Activated T-helper 1 cell treated with anti-CD3 and anti-CD28 coated beads, Interleukin-2, amount 50 U/mL, for 16 hours (primary cell): ENCODE data around the gene PTK7.

ENCODE experiments used
- DNase-seq, 2 donors: peaks; one replicate each; pipeline ENCODE4 v3.0.0-alpha.2; 2020; ENCODE audit warnings: low read depth in 1 of 2, low spot score in 1 of 2

Gene PTK7

DNA sequence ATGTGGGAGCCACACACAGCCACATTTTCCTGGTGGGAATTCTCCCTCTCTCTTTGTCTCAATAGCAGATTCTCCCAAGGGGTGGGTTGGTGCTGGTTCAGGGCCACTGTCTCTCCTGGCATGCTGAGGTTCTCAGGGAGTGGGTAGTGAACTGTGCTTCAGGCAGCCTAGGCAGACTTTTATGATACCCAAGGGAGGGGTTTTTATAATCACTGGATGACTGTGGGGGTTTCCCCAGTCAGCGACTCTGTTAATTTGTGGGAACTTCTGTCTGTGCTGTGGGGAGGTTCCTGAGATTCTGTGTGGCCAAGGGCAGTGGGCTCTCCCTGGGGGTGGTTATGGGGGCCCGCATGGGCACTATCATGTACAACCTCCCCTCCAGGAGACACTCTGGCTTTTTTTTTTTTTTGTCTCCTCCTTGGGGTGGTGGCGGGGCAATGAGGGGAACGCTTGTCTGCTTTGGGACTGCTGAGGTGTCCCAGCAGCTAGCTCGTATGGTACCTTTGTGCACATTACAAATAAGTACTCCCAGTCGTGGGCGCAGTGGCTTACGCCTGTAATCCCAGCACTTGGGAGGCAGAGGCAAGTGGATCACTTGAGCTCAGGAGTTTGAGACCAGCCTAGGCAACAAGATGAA is 10.0 kb downstream of the PTK7 start:
- DNase-seq, result no peak

GRCh38 chr6:43088654-43089056 is 12.5 kb downstream of the PTK7 start:
- DNase-seq, result no peak

DNA sequence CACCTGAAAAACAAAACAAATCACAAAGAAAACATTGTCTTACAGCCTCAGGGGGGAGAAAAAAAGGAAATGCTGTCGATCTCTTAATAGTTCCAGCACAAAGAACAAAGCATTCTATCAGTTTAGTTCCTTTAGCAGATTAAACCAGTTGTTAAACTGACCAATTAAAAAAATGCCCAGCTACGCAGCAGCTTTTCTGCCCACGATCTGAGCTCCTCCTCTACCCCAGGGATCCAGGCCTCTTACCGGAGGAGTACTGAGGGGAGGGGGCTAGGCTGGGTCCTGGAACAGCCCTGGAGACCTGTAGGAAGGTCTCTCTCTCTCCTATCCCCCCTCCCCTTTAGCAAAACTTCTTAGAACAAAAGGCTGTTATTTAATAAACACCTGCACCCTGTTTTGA is 13.4 kb downstream of the PTK7 start:
- DNase-seq, result no peak

- no peak for DNase-seq
Measured at GRCh38 chr6:43089874-43090558, 13.9 kb downstream of the PTK7 start.

GRCh38 chr6:43090559-43090956 is 14.4 kb downstream of the PTK7 start:
- no peak for DNase-seq

GRCh38 chr6:43091020-43091419 is 14.9 kb downstream of the PTK7 start:
- no peak for DNase-seq

GRCh38 chr6:43091436-43091991 is 15.4 kb downstream of the PTK7 start:
- DNase-seq, result no peak

DNA sequence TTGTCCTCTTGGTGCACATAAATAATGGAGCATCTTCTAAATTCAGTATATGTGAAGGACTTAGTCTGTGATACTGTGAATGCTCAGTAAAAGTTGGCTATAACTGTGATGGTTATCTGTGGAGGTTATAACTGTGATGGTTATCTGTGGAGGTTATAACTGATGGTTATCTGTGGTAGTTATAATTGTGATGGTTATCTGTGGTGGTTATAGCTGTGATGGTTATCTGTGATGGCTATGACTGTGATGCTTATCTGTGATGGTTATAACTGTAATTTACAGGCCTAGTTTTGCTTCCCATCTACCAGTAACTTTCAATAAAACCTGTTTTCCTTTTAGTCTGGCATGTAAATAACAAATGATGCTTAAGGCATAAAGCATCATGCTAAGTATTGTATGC is 16.5 kb downstream of the PTK7 start:
- DNase-seq, result no peak

DNA sequence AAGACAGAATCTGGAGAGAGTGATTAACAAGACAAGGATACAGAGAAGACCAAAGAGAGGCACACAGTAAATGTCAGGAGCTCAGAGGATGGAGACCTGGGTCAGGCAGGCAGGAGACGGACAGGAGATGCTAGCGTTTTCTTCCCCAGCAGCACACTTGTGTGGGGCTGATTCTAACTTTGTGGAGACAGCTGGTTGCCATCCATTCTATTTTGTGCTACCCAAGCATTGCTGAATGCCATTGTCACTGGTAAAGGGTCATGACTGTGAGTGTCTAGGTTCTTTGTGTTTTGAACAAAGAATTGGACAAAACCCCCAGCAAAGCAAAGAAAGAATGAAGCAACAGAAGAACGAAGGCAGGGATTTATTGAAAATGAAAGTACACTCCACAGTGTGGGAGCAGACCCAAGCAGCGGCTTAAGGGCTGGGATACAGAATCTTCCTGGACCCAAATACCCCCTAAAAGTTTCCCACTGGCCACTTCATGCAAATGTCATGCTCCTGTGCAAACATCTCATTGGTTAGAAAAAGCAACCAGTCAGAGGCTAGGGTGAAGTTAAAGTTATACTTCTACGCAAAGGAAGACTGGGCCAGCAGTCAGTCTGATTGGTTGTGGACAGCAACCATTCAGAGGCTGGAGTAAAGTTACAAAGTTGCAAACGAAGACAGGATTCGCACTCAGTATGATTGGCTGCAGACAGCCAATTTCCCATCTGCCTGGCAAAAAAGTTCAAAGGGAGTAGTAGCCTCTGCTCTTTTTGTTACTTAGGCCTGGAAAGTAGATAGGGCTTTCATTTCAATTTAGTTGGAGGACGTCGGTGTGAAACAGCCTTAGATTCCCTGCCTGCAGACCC is 17.5 kb downstream of the PTK7 start:
- no peak for DNase-seq

- DNase-seq, result no peak
Measured at GRCh38 chr6:43095939-43096338, 19.8 kb downstream of the PTK7 start.

GRCh38 chr6:43096451-43097097 is 20.5 kb downstream of the PTK7 start:
- DNase-seq, result no peak

- no peak for DNase-seq
Measured at GRCh38 chr6:43097098-43097489, 21.0 kb downstream of the PTK7 start.

DNA sequence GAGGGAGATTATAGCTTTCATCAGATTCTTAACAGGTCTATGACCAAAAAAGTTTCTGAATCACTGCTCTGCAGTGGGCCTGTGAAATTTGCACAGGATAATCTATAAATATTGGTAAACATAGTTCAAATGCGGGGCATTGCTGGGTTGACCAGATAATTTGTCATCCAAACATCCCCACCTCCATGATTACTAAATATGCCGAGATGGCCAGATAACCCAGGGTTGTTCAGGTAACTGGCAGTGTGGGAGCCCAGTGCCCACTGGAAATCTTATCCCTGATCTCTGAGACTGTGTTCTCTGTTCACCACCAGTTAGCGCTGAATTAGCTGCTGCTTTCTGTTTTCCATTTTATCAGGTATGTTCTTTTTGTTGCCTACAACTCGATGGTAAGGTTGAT is 21.4 kb downstream of the PTK7 start:
- DNase-seq, result no peak

DNA sequence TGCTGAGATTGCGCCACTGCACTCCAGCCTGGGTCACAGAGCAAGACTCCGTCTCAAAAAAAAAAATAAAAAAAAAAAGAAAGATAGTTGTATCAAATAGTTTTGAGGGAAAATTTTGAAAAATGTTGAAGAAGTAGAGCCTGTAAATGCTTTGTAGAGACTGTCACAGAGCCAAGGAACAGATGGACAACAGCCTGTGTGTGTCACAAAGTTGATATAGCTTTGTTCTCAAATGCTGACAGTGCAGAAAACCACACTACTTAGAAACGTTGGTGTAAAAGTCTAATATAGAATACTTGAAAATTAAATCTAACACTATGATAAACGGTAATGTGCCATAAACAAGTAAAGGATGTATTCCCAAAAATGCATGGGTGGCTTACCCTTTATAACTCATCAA is 25.4 kb downstream of the PTK7 start:
- DNase-seq, result no peak

DNA sequence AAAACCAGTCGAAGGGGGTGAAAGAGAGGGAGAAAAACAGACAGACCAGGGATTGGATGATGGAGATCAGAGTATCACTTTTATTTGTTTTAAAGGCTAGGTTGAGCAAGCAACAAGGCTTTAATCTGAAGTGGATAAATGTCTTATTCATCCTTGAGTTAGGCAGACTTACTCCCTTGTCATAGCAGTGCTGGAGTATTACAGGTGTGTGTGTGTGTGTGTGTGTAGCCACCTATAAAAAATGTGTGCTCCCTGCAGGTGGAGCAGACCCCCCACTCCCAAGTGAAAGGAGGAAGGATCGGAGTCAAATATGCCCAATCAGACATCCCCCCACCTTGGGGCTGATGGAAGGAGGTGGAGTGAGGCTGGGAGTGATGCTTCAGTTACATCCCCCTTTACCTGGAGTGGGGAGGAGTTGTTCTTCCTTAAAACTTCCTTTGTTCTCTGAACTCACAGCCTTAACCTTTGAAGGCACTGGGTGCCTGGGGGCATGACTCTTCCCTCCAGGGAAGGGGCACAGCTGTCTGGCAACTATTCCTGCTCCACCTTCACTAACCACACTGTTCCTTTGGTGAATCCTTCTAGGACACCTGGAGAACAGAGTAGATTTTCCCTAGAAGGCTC is 27.3 kb downstream of the PTK7 start:
- no peak for DNase-seq

GRCh38 chr6:43105538-43106222 is 29.6 kb downstream of the PTK7 start:
- DNase-seq, result no peak

DNA sequence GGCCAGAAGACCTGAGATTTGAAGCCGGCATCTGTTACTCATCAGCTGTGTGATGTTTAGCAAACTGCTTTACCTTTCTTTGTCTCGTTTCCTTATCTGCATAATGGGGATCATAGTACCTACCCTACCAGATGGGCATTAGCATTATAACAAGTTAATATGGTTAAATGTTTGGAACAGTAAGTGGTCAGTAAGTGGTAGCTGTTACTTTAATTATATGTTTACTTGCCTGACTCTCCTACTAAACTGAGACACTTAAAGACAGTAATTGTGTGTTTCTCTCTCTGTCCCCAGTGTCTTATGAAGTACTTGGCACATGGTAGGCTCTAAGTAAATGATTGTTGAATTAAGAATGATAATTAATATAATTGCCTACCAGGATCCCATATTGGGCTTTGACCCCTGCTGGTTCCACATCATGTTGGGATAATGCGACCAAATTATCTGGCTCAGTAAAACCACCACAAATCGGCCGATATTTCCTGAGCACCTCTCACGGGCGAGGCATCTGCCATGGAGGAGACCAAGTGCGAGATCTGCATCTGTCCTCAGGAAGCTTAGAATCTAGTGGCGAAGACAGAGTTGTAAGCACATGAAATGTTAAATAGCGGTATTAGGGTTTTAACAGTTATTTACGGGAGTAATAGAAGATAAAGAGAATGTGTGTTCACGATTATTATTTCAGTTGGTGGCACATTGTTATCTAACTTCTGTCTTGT is 31.4 kb downstream of the PTK7 start:
- DNase-seq, result no peak

GRCh38 chr6:43113431-43114260 is 37.5 kb downstream of the PTK7 start:
- no peak for DNase-seq

DNA sequence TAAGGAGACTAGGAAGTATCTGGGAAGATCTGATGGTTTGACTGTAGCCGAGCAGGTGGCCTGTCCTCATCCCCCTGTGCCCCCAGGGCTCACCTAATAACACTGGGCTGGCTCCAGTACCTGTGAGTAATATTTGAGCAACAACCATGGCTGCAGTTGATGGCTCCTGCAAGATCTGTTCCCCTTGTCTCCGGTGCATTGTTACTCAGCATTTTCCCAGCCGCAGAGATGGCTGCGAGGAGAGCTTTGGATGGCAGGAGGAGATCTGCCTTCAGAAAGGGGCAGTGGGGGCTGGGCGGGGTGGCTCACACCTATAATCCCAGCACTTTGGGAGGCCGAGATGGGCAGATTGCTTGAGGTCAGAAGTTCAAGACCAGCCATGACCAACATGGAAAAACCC is 39.3 kb downstream of the PTK7 start:
- no peak for DNase-seq
